H1 (cell line): Measurements from ENCODE around the gene HLTF. TPM values are rescaled to one million over a fixed set of nuclear protein-coding genes. Genes with fewer than 3 reads are reported as not detected.

Source experiments
- CTCF ChIA-PET: fragments of 300-600 bp; sonication (Branson Sonifier 250); formaldehyde crosslinking; loops from one replicate; lab custom pipeline; 2021; ENCODE audit not compliant: partially characterized antibody; lab: Charles Lee
- POLR2A ChIA-PET: fragments of 300-600 bp; sonication (Branson Sonifier 250); formaldehyde crosslinking; loops from one replicate; lab custom pipeline; 2021; ENCODE audit warnings: inconsistent platforms; ENCODE audit not compliant: partially characterized antibody; lab: Charles Lee
- DNase-seq, 2 experiments: peaks; one replicate each; pipeline versions ENCODE4 v3.0.0 to v3.0.0-alpha.2; 2010 to 2022; ENCODE audit warnings: low spot score in 2 of 2, low read depth in 1 of 2, mixed read lengths in 1 of 2
- FAIRE-seq: peaks from 2 replicates; lab custom pipeline; 2011; peaks lifted over from hg19 to GRCh38; lab: Jason Lieb, UNC
- H2AFZ ChIP-seq: 2 replicates; pipeline ENCODE4 v1.8.1; 2012; ENCODE audit warnings: low read length, inconsistent platforms
- H2AK5ac ChIP-seq: 2 replicates; pipeline ENCODE4 v1.6.1; 2013; ENCODE audit warnings: low read depth, low read length
- H2BK120ac ChIP-seq: replicated peaks from 2 replicates; pipeline ENCODE3; 2013; ENCODE audit warnings: low read depth, low read length, inconsistent platforms
- H2BK12ac ChIP-seq: 2 replicates; pipeline ENCODE4 v1.6.1; 2013; ENCODE audit warnings: low read depth, low read length
- H2BK15ac ChIP-seq: 2 replicates; pipeline ENCODE4 v1.6.1; 2013; ENCODE audit warnings: low read length
- H2BK20ac ChIP-seq: 2 replicates; pipeline ENCODE4 v1.6.1; 2013; ENCODE audit warnings: low read length
- H2BK5ac ChIP-seq: 2 replicates; pipeline ENCODE4 v1.6.1; 2013; ENCODE audit warnings: low read depth, low read length
- H3K14ac ChIP-seq: 2 replicates; pipeline ENCODE4 v1.6.1; 2013; ENCODE audit warnings: inconsistent platforms; ENCODE audit not compliant: insufficient read length
- H3K18ac ChIP-seq: 2 replicates; pipeline ENCODE4 v1.6.1; 2013; ENCODE audit warnings: low read length; ENCODE audit errors: extremely low read depth
- H3K23ac ChIP-seq: 2 replicates; pipeline ENCODE4 v1.6.1; 2013; ENCODE audit warnings: inconsistent platforms; ENCODE audit not compliant: insufficient read length
- H3K23me2 ChIP-seq: 2 replicates; pipeline ENCODE4 v1.6.1; 2013; ENCODE audit warnings: low read depth, low read length
- H3K27ac ChIP-seq: 2 replicates; pipeline ENCODE4 v1.6.1; 2011; ENCODE audit warnings: low read depth, low read length, inconsistent platforms
- H3K27me3 ChIP-seq, 4 experiments: replicated peaks in 1 of 4; 1 replicate in 1 of 4; 2 replicates in 3 of 4; pipeline versions ENCODE4 v1.6.1 to v1.8.1; 2011 to 2013; ENCODE audit warnings: low read length in 3 of 4, mild to moderate bottlenecking in 3 of 4, inconsistent platforms in 2 of 4, mixed read lengths in 2 of 4, moderate library complexity in 1 of 4; ENCODE audit not compliant: control insufficient read depth in 3 of 4, insufficient read depth in 3 of 4; ENCODE audit errors: extremely low read depth in 1 of 4
- H3K36me3 ChIP-seq, 4 experiments: 2 replicates each; pipeline versions ENCODE4 v1.6.1 to v1.8.1; 2011 to 2013; ENCODE audit warnings: mild to moderate bottlenecking in 4 of 4, low read length in 3 of 4, moderate library complexity in 2 of 4, control low read depth in 1 of 4, inconsistent platforms in 1 of 4; ENCODE audit not compliant: insufficient read depth in 4 of 4, control insufficient read depth in 2 of 4
- H3K4ac ChIP-seq: replicated peaks from 2 replicates; pipeline ENCODE3; 2013; ENCODE audit warnings: low read length, low read depth, mixed read lengths, inconsistent platforms; ENCODE audit not compliant: insufficient read length
- H3K4me1 ChIP-seq, 4 experiments: replicated peaks in 1 of 4; 1 replicate in 1 of 4; 2 replicates in 3 of 4; pipeline versions ENCODE4 v1.6.1 to v1.8.1; 2011 to 2013; ENCODE audit warnings: low read length in 3 of 4, inconsistent platforms in 2 of 4, mixed read lengths in 1 of 4; ENCODE audit not compliant: insufficient read depth in 4 of 4, control insufficient read depth in 3 of 4
- H3K4me2 ChIP-seq, 2 experiments: 2 replicates each; pipeline versions ENCODE4 v1.6.1 to v1.8.1; 2011 to 2013; ENCODE audit warnings: low read depth in 2 of 2, low read length in 2 of 2, control low read depth in 1 of 2, inconsistent platforms in 1 of 2, mild to moderate bottlenecking in 1 of 2; ENCODE audit not compliant: insufficient read depth in 1 of 2
- H3K4me3 ChIP-seq, 4 experiments: fragments of 200-600, 300-600 bp in 1 of 4; sonication (generic), shearing (Covaris generic), sonication (Bioruptor Twin) in 1 of 4; 2 replicates each; pipeline versions ENCODE4 v1.5.1 to v1.8.1; 2011 to 2016; ENCODE audit warnings: low read length in 4 of 4, low read depth in 3 of 4, control low read depth in 2 of 4, inconsistent platforms in 2 of 4, mild to moderate bottlenecking in 2 of 4, mixed read lengths in 1 of 4, moderate library complexity in 1 of 4; ENCODE audit not compliant: insufficient read depth in 2 of 4; ENCODE audit errors: extremely low read depth in 1 of 4
- H3K56ac ChIP-seq: replicated peaks from 2 replicates; pipeline ENCODE3; 2013; ENCODE audit warnings: low read depth, mild to moderate bottlenecking, mixed read lengths, low read length, inconsistent platforms; ENCODE audit not compliant: insufficient read length
- H3K79me1 ChIP-seq: 2 replicates; pipeline ENCODE4 v1.6.1; 2013; ENCODE audit warnings: low read depth, low read length, control low read depth
- H3K79me2 ChIP-seq, 2 experiments: 2 replicates each; pipeline versions ENCODE4 v1.6.1 to v1.8.1; 2012 to 2013; ENCODE audit warnings: low read length in 2 of 2, mild to moderate bottlenecking in 2 of 2, inconsistent platforms in 1 of 2; ENCODE audit not compliant: insufficient read depth in 2 of 2, control insufficient read depth in 1 of 2
- H3K9ac ChIP-seq, 4 experiments: replicated peaks in 1 of 4; 1 replicate in 1 of 4; 2 replicates in 3 of 4; pipeline versions ENCODE4 v1.6.1 to v1.8.1; 2011 to 2013; ENCODE audit warnings: low read depth in 3 of 4, low read length in 3 of 4, control low read depth in 2 of 4, mild to moderate bottlenecking in 2 of 4, moderate library complexity in 2 of 4, inconsistent platforms in 1 of 4; ENCODE audit errors: extremely low read depth in 1 of 4
- H3K9me3 ChIP-seq, 2 experiments: 2 replicates each; pipeline versions ENCODE4 v1.6.1 to v1.8.1; 2012 to 2013; ENCODE audit warnings: mild to moderate bottlenecking in 2 of 2, moderate library complexity in 2 of 2, control low read depth in 1 of 2, inconsistent platforms in 1 of 2, low read depth in 1 of 2, low read length in 1 of 2, mixed read lengths in 1 of 2; ENCODE audit not compliant: insufficient read depth in 2 of 2
- H4K20me1 ChIP-seq, 2 experiments: replicated peaks in 1 of 2; 2 replicates each; pipeline versions ENCODE3 to v1.8.1; 2011 to 2013; ENCODE audit warnings: inconsistent platforms in 2 of 2, low read length in 2 of 2, mild to moderate bottlenecking in 1 of 2; ENCODE audit not compliant: insufficient read depth in 2 of 2, control insufficient read depth in 1 of 2
- H4K5ac ChIP-seq: 2 replicates; pipeline ENCODE4 v1.6.1; 2013; ENCODE audit warnings: low read length, low read depth, mixed read lengths, inconsistent platforms; ENCODE audit not compliant: insufficient read length
- H4K8ac ChIP-seq: 2 replicates; pipeline ENCODE4 v1.8.0; 2013; ENCODE audit warnings: mild to moderate bottlenecking, moderate library complexity, low read length, inconsistent platforms; ENCODE audit not compliant: insufficient read depth; ENCODE audit errors: extremely low read depth
- H4K91ac ChIP-seq: replicated peaks from 2 replicates; pipeline ENCODE3; 2013; ENCODE audit warnings: low read length, mixed read lengths, inconsistent platforms; ENCODE audit not compliant: insufficient read length
- CBX5 ChIP-seq: fragments of 300-800, 300-1000 bp; sonication (generic); IDR thresholded peaks from 2 replicates; pipeline ENCODE4 v1.7.1; 2016; ENCODE audit warnings: antibody characterized with exemption, low read length, low read depth
- CHD2 ChIP-seq: IDR thresholded peaks from 2 replicates; pipeline ENCODE4 v1.6.1; 2012; ENCODE audit warnings: low read length, improper control_type of control experiment
- GTF2F1 ChIP-seq: IDR thresholded peaks from 2 replicates; pipeline ENCODE4 v1.6.1; 2012; ENCODE audit warnings: low read depth, low read length, improper control_type of control experiment, borderline replicate concordance
- HDAC2 ChIP-seq, 2 experiments: fragments of 300-600 bp in 1 of 2; sonication (generic) in 1 of 2; IDR thresholded peaks; 2 replicates each; pipeline ENCODE4 v1.6.1; 2011 to 2012; ENCODE audit warnings: low read depth in 2 of 2, low read length in 2 of 2, mild to moderate bottlenecking in 2 of 2, moderate library complexity in 2 of 2, borderline replicate concordance in 1 of 2, inconsistent platforms in 1 of 2
- RBBP5 ChIP-seq: IDR thresholded peaks from 2 replicates; pipeline ENCODE4 v1.7.1; 2012; ENCODE audit warnings: low read depth, mild to moderate bottlenecking, inconsistent platforms, low read length, moderate library complexity, borderline replicate concordance
- RFX5 ChIP-seq: IDR thresholded peaks from 2 replicates; pipeline ENCODE4 v1.6.1; 2011; ENCODE audit warnings: low read depth, low read length, improper control_type of control experiment, borderline replicate concordance
- RNF2 ChIP-seq: fragments of 200-900, 300-1000 bp; sonication (generic); IDR thresholded peaks from 2 replicates; pipeline ENCODE4 v1.7.1; 2016; ENCODE audit warnings: borderline replicate concordance, low read depth, mild to moderate bottlenecking, antibody characterized with exemption, low read length; ENCODE audit not compliant: poor library complexity, severe bottlenecking; ENCODE audit errors: missing control alignments
- SIX5 ChIP-seq: IDR thresholded peaks from 2 replicates; pipeline ENCODE4 v1.6.1; 2011; ENCODE audit warnings: mild to moderate bottlenecking, low read depth, low read length
- WGBS, 2 experiments: shearing (Covaris generic) in 1 of 2; methylation state at CpG; one replicate each; pipeline versions ENCODE4 v1.1.6 to v1.1.7; 2013 to 2015; ENCODE audit warnings: low lambda C conversion rate in 2 of 2, mixed read lengths in 2 of 2, inconsistent platforms in 1 of 2, low coverage in 1 of 2, missing lambda C conversion rate in 1 of 2; ENCODE audit not compliant: insufficient replicate concordance in 2 of 2, insufficient coverage in 1 of 2, insufficient read length in 1 of 2; ENCODE audit errors: extremely low coverage in 1 of 2, missing lambda C conversion rate in 1 of 2; 5-methylcytosine and 5-hydroxymethylcytosine counted together
- polyA plus RNA-seq, 7 experiments: library from polyadenylated mRNA; depleted of rRNA in 3 of 7; stranded (reverse) in 5 of 7; unstranded in 2 of 7; fragments of >200 nt in 5 of 7; fragments of 200-250 nt in 2 of 7; gene quantifications; 1 replicate in 5 of 7; 2 replicates in 1 of 7; 4 replicates in 1 of 7; pipeline versions ENCODE4 v1.2.1 to v1.2.3, GENCODE V29; 2011 to 2013; ENCODE audit warnings: missing spikeins in 2 of 7, mixed read lengths in 2 of 7
- total RNA-seq: library from RNA; stranded (reverse); fragmentation: NEBNext Ultra II Directional; extraction: Animal tissue kit (Norgen Biotek cat#: 25700); gene quantifications from 2 replicates; pipeline ENCODE4 v1.2.1, GENCODE V29; 2021
- TF ChIP-seq, protein P1 (sequence below): IDR thresholded peaks from 2 replicates; pipeline ENCODE4 v1.6.1; 2012; ENCODE audit warnings: low read length, inconsistent platforms
- TF ChIP-seq, protein P2 (sequence below): IDR thresholded peaks from 2 replicates; pipeline ENCODE4 v1.6.1; 2011; ENCODE audit warnings: low read length, improper control_type of control experiment

The HLTF gene
- total and polyA plus RNA-seq, 2 of the 8 experiments (the other 6 are each of a cell fraction or from before 2014, with no cell fraction given): 18.1 to 60.3 TPM

DNA sequence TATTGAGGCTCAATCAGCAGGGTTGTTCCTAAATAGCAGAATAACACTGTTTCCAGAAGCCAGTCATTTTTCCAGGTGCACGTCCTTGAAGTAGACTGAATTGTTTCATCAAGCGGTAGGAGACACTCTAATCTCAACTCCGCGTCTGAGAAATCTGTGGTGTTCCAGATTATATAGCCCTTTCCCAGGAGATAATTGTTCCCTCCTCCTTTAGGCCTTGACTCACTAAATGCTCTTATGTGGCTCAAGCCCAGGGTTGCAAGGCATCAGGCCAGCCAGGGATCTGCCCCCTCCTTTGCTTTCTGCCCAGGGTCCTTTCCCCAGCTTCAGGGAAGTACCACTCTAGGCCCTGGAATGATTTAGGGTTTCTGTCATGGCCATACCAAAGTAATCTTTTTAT lies 5.7 kb upstream of the HLTF start:
- no peak overlapping the region for H3K4me3 ChIP-seq
- no peak overlapping the region for H4K5ac ChIP-seq
- no peak overlapping the region for H3K14ac ChIP-seq
- POLR2A ChIA-PET: no interaction called here
- H3K18ac ChIP-seq: no peak overlapping the region; the same call in 1 of the 2 replicates
- CTCF ChIA-PET: interaction anchor here (0.6 to 0.7 kb wide), 2 partner anchors 29 to 163 kb away, joined by 3 to 5 read pairs; no protein-coding TSS in a partner anchor
- no peaks in the 10 kb centered on the region; a peak in 1 of 7 replicates for H3K4me1 ChIP-seq
- 94% methylated on average over 4 of the region's 4 CpGs; no CpG with 5 or more reads in 1 of the 2 experiments for WGBS, 2 experiments
- H2BK20ac ChIP-seq: no peak overlapping the region
- no peak overlapping the region for H4K91ac ChIP-seq
- H3K23ac ChIP-seq: no peak overlapping the region
- no peak overlapping the region for H3K4me2 ChIP-seq
- no peak overlapping the region for H2BK12ac ChIP-seq
- no peak overlapping the region for H2BK5ac ChIP-seq
- no peak for TF ChIP-seq GTF2F1
- TF ChIP-seq RBBP5: no peak
- no peak for TF ChIP-seq SIX5
- TF ChIP-seq RNF2: no peak
- TF ChIP-seq CBX5: no peak
- TF ChIP-seq HDAC2 (IDR thresholded peaks at IDR 0.05; ENCODE audit: borderline replicate concordance in 1 of 2, low read depth in 2 of 2, low read length in 2 of 2): no peak
- TF ChIP-seq, protein P1, sequence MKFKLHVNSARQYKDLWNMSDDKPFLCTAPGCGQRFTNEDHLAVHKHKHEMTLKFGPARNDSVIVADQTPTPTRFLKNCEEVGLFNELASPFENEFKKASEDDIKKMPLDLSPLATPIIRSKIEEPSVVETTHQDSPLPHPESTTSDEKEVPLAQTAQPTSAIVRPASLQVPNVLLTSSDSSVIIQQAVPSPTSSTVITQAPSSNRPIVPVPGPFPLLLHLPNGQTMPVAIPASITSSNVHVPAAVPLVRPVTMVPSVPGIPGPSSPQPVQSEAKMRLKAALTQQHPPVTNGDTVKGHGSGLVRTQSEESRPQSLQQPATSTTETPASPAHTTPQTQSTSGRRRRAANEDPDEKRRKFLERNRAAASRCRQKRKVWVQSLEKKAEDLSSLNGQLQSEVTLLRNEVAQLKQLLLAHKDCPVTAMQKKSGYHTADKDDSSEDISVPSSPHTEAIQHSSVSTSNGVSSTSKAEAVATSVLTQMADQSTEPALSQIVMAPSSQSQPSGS: no peak
- TF ChIP-seq, protein P2, sequence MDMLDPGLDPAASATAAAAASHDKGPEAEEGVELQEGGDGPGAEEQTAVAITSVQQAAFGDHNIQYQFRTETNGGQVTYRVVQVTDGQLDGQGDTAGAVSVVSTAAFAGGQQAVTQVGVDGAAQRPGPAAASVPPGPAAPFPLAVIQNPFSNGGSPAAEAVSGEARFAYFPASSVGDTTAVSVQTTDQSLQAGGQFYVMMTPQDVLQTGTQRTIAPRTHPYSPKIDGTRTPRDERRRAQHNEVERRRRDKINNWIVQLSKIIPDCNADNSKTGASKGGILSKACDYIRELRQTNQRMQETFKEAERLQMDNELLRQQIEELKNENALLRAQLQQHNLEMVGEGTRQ: no peak
- TF ChIP-seq CHD2: no peak
- no peak for TF ChIP-seq RFX5
- no peaks in the 10 kb centered on the region for H3K79me2 ChIP-seq
- H3K27ac ChIP-seq: no peak overlapping the region
- H2AK5ac ChIP-seq: no peak overlapping the region
- peaks cover 0 to 6% of the 10 kb centered on the region in 2 experiments; a peak in 1 of 4 replicates for H3K9me3 ChIP-seq
- DNase-seq: no peak
- H2BK15ac ChIP-seq: no peak overlapping the region
- no peak overlapping the region for H3K4ac ChIP-seq
- no peak overlapping the region for H3K9ac ChIP-seq
- H4K8ac ChIP-seq: no peak overlapping the region
- H3K36me3 ChIP-seq: no peaks in the 10 kb centered on the region
- no peak overlapping the region for H2AFZ ChIP-seq
- H3K79me1 ChIP-seq: no peaks in the 10 kb centered on the region
- FAIRE-seq: no peak
- H3K23me2 ChIP-seq: no peaks in the 10 kb centered on the region; the same call in 1 of the 2 replicates
- peaks cover 0 to 5% (median 2%) of the 10 kb centered on the region in 4 experiments; a peak in 4 of 7 replicates for H3K27me3 ChIP-seq
- no peaks in the 10 kb centered on the region for H4K20me1 ChIP-seq
- no peak overlapping the region for H2BK120ac ChIP-seq
- H3K56ac ChIP-seq: no peak overlapping the region
